H9 (cell line): Measurements from ENCODE around the gene ALMS1. TPM values are rescaled to one million over a fixed set of nuclear protein-coding genes. Genes with fewer than 3 reads are reported as not detected.

Experiments used
- DNase-seq: peaks from one replicate; pipeline ENCODE4 v3.0.0-alpha.2; 2017
- H2AFZ ChIP-seq: one replicate; pipeline ENCODE4 v1.6.1; 2013; ENCODE audit warnings: mild to moderate bottlenecking, low read length, control low read depth, moderate library complexity
- H2AK5ac ChIP-seq: 2 replicates; pipeline ENCODE4 v1.6.1; 2013; ENCODE audit warnings: low read length, control low read depth, mixed read lengths; ENCODE audit not compliant: insufficient read length
- H2BK120ac ChIP-seq: one replicate; pipeline ENCODE4 v1.6.1; 2013; ENCODE audit warnings: low read depth, mild to moderate bottlenecking, low read length, control low read depth, inconsistent platforms; ENCODE audit not compliant: poor library complexity, severe bottlenecking
- H2BK12ac ChIP-seq: 2 replicates; pipeline ENCODE4 v1.6.1; 2013; ENCODE audit warnings: low read length, control low read depth, mixed read lengths, low read depth; ENCODE audit not compliant: insufficient read length
- H2BK15ac ChIP-seq: 2 replicates; pipeline ENCODE4 v1.6.1; 2013; ENCODE audit warnings: low read depth, low read length, control low read depth
- H2BK20ac ChIP-seq: one replicate; pipeline ENCODE4 v1.6.1; 2013; ENCODE audit warnings: low read depth, mild to moderate bottlenecking, low read length, control low read depth, inconsistent platforms; ENCODE audit not compliant: poor library complexity, severe bottlenecking
- H2BK5ac ChIP-seq: 2 replicates; pipeline ENCODE4 v1.6.1; 2013; ENCODE audit warnings: low read length, control low read depth, mixed read lengths; ENCODE audit not compliant: insufficient read length
- H3K14ac ChIP-seq: 2 replicates; pipeline ENCODE4 v1.6.1; 2013; ENCODE audit warnings: low read length, control low read depth; ENCODE audit not compliant: insufficient read depth
- H3K18ac ChIP-seq: 2 replicates; pipeline ENCODE4 v1.6.1; 2013; ENCODE audit warnings: low read depth, mild to moderate bottlenecking, mixed read lengths, low read length, control low read depth; ENCODE audit not compliant: insufficient read length
- H3K23ac ChIP-seq: 2 replicates; pipeline ENCODE4 v1.6.1; 2013; ENCODE audit warnings: low read length, control low read depth, mixed read lengths, low read depth; ENCODE audit not compliant: insufficient read length
- H3K23me2 ChIP-seq: 2 replicates; pipeline ENCODE4 v1.6.1; 2013; ENCODE audit warnings: low read depth, mild to moderate bottlenecking, mixed read lengths, low read length, control low read depth; ENCODE audit not compliant: insufficient read length, poor library complexity, severe bottlenecking
- H3K27ac ChIP-seq: 2 replicates; pipeline ENCODE4 v1.5.1; 2013; ENCODE audit warnings: low read length, control low read depth, mixed read lengths, low read depth; ENCODE audit not compliant: insufficient read length
- H3K27me3 ChIP-seq: 2 replicates; pipeline ENCODE4 v1.6.1; 2013; ENCODE audit warnings: low read length, control low read depth, inconsistent platforms; ENCODE audit not compliant: insufficient read depth
- H3K4ac ChIP-seq: 2 replicates; pipeline ENCODE4 v1.6.1; 2013; ENCODE audit warnings: low read depth, mild to moderate bottlenecking, control low read depth, inconsistent platforms, low read length, moderate library complexity
- H3K4me1 ChIP-seq: 2 replicates; pipeline ENCODE4 v1.6.1; 2013; ENCODE audit warnings: low read length, control low read depth, inconsistent platforms; ENCODE audit not compliant: insufficient read depth
- H3K4me2 ChIP-seq: 2 replicates; pipeline ENCODE4 v1.6.1; 2013; ENCODE audit warnings: low read length, control low read depth, mixed read lengths; ENCODE audit not compliant: insufficient read length, insufficient read depth
- H3K56ac ChIP-seq: 2 replicates; pipeline ENCODE4 v1.6.1; 2013; ENCODE audit warnings: low read depth, mild to moderate bottlenecking, mixed read lengths, low read length, control low read depth; ENCODE audit not compliant: insufficient read length
- H3K79me1 ChIP-seq: 2 replicates; pipeline ENCODE4 v1.6.1; 2013; ENCODE audit warnings: low read depth, mild to moderate bottlenecking, moderate library complexity, low read length, control low read depth, inconsistent platforms; ENCODE audit not compliant: insufficient read depth, poor library complexity, severe bottlenecking
- H3K79me2 ChIP-seq: 2 replicates; pipeline ENCODE4 v1.6.1; 2013; ENCODE audit warnings: low read length, control low read depth, inconsistent platforms; ENCODE audit not compliant: insufficient read depth
- H3K9ac ChIP-seq: 2 replicates; pipeline ENCODE4 v1.6.1; 2013; ENCODE audit warnings: low read length, control low read depth, mixed read lengths; ENCODE audit not compliant: insufficient read length; ENCODE audit errors: extremely low read depth
- H3K9me3 ChIP-seq: one replicate; pipeline ENCODE4 v1.6.1; 2013; ENCODE audit warnings: low read depth, low read length, inconsistent platforms; ENCODE audit not compliant: control insufficient read depth
- H3T11ph ChIP-seq: one replicate; pipeline ENCODE4 v1.6.1; 2013; ENCODE audit warnings: mild to moderate bottlenecking, low read length, control low read depth, inconsistent platforms
- H4K20me1 ChIP-seq: one replicate; pipeline ENCODE4 v1.6.1; 2013; ENCODE audit not compliant: control insufficient read depth, insufficient read length, insufficient read depth
- H4K5ac ChIP-seq: 2 replicates; pipeline ENCODE4 v1.6.1; 2013; ENCODE audit warnings: low read depth, mild to moderate bottlenecking, mixed read lengths, low read length, control low read depth; ENCODE audit not compliant: insufficient read length
- H4K8ac ChIP-seq: replicated peaks from 2 replicates; pipeline ENCODE4 v1.6.1; 2013; ENCODE audit warnings: low read length, control low read depth, mixed read lengths, low read depth; ENCODE audit not compliant: insufficient read length
- H4K91ac ChIP-seq: 2 replicates; pipeline ENCODE4 v1.6.1; 2013; ENCODE audit warnings: low read depth, mild to moderate bottlenecking, moderate library complexity, mixed read lengths, low read length, control low read depth; ENCODE audit not compliant: insufficient read length
- H3K27ac Mint-ChIP-seq, 3 experiments: 2 replicates in 2 of 3; 3 replicates in 1 of 3; pipeline ENCODE4 v1.8.0; 2020 to 2021; ENCODE audit warnings: mixed read lengths in 3 of 3, mild to moderate bottlenecking in 1 of 3, moderate library complexity in 1 of 3
- H3K27me3 Mint-ChIP-seq: 2 replicates; pipeline ENCODE4 v1.8.0; 2021; ENCODE audit warnings: low read depth, mild to moderate bottlenecking, moderate library complexity, mixed read lengths
- H3K36me3 Mint-ChIP-seq, 3 experiments: 2 replicates in 2 of 3; 3 replicates in 1 of 3; pipeline ENCODE4 v1.8.0; 2020 to 2021; ENCODE audit warnings: low read depth in 3 of 3, mixed read lengths in 3 of 3; ENCODE audit not compliant: insufficient read depth in 1 of 3
- H3K4me1 Mint-ChIP-seq, 2 experiments: 2 replicates each; pipeline ENCODE4 v1.8.0; 2020; ENCODE audit warnings: mixed read lengths in 2 of 2
- H3K4me3 Mint-ChIP-seq, 2 experiments: 2 replicates in 1 of 2; 3 replicates in 1 of 2; pipeline ENCODE4 v1.8.0; 2020 to 2021; ENCODE audit warnings: mild to moderate bottlenecking in 2 of 2, mixed read lengths in 2 of 2, moderate library complexity in 1 of 2
- H3K9me3 Mint-ChIP-seq, 2 experiments: 2 replicates in 1 of 2; 3 replicates in 1 of 2; pipeline ENCODE4 v1.8.0; 2020; ENCODE audit warnings: mild to moderate bottlenecking in 2 of 2, mixed read lengths in 2 of 2, moderate library complexity in 1 of 2
- CTCF ChIP-seq: fragments of 200-600 bp; sonication (generic); conservative IDR thresholded peaks from 3 replicates; pipeline ENCODE4 v1.8.0; 2021; ENCODE audit warnings: antibody characterized with exemption, mild to moderate bottlenecking
- WGBS: extraction: QIAGEN DNeasy Blood & Tissue Kit; methylation state at CpG from one replicate; pipeline ENCODE4 v1.1.7; 2013; ENCODE audit warnings: missing lambda C conversion rate, low lambda C conversion rate, mixed read lengths; ENCODE audit not compliant: insufficient read length; ENCODE audit errors: extremely low coverage; 5-methylcytosine and 5-hydroxymethylcytosine counted together
- total RNA-seq: library from RNA; stranded (reverse); gene quantifications from 2 replicates; pipeline ENCODE4 v1.2.1, GENCODE V29; 2021

The ALMS1 gene
- total RNA-seq, 1 experiment from 2014 or later = 36.2 TPM

DNA sequence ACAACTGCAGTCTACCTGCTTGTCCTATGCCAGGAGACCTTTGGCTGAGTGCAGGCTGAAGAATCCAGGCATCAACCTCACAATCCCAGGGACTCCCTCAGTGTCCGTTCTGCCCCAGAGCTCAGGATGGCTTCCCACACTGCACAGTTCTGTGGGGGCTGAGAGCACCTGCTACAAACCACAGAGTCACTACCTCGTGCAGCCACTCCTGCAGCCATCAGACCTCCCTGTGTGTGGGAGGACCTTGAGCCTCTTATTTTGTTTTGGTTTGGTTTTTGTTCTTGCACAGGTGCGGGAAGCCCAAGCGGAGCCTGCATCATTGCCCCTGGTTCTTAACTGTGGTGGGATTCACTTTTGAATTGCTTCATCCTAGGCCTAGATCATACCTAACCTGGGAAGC is 225.6 kb downstream of the ALMS1 start:
- H2AK5ac ChIP-seq = no peak overlapping the region
- Mint-ChIP-seq H3K9me3 (no peaks in the 10 kb centered on the region), H3K4me3 (no peak overlapping the region), H3K27me3 (no peaks in the 10 kb centered on the region), H3K4me1 (peaks cover 0 to 6% of the 10 kb centered on the region in 2 experiments; a peak in 2 of 4 replicates), H3K27ac (no peak overlapping the region), H3K36me3 (peaks cover 1 to 10% (median 4%) of the 10 kb centered on the region in 3 experiments; a peak in 3 of 7 replicates)
- H3K23ac ChIP-seq = no peak overlapping the region
- no peaks in the 10 kb centered on the region for H3K9me3 ChIP-seq
- H3K18ac ChIP-seq = no peak overlapping the region
- no peak overlapping the region for H3T11ph ChIP-seq
- no peaks in the 10 kb centered on the region for H3K23me2 ChIP-seq
- H3K27me3 ChIP-seq = no peaks in the 10 kb centered on the region
- H2BK5ac ChIP-seq = no peak overlapping the region
- H2BK20ac ChIP-seq = no peak overlapping the region
- H2AFZ ChIP-seq = no peak overlapping the region
- H2BK120ac ChIP-seq = no peak overlapping the region
- no peak overlapping the region for H3K4me2 ChIP-seq
- H2BK12ac ChIP-seq = no peak overlapping the region
- H2BK15ac ChIP-seq = no peak overlapping the region
- no peak overlapping the region for H3K14ac ChIP-seq
- no CpG with 5 or more reads among the region's 4 CpGs for WGBS
- no peak for TF ChIP-seq CTCF
- no peak overlapping the region for H4K91ac ChIP-seq
- no peaks in the 10 kb centered on the region for H4K20me1 ChIP-seq
- H4K8ac ChIP-seq = no peak overlapping the region
- no peaks in the 10 kb centered on the region for H3K4me1 ChIP-seq
- H3K79me2 ChIP-seq = no peaks in the 10 kb centered on the region
- no peak overlapping the region for H3K56ac ChIP-seq
- no peak overlapping the region for H4K5ac ChIP-seq
- DNase-seq = no peak
- no peak overlapping the region for H3K9ac ChIP-seq
- H3K79me1 ChIP-seq = no peaks in the 10 kb centered on the region
- no peak overlapping the region for H3K4ac ChIP-seq
- H3K27ac ChIP-seq = no peak overlapping the region
